Measurements from ENCODE around the gene KCNAB2. TPM values are rescaled to one million over a fixed set of nuclear protein-coding genes. Genes with fewer than 3 reads are reported as not detected.

The KCNAB2 gene
- total RNA-seq, 1 donor from 2014 or later, result 3.3 TPM

DNA sequence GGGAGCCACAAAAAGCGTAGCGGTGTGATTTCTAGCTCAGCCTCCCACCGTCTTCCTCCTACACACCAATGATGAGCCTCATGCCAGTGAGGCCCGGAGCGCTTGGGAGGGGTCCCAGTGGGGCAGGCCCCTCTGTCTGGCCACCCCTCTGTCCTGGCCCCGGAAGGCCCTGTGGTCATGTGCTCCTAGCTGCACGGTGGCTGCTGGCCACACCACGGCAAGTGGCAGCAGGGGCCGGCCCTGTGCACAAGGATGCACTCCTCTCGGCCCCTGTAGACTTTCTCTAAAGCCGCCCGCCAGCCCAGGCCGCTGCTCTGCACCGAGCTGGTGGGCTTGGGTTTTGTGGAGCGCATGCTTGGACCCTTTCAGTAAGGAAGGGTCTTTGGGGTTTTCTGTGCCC, 53.6 kb downstream of the KCNAB2 start:
- DNase-seq (ENCODE audit: low read depth), result no peak
- TF ChIP-seq, protein P1, sequence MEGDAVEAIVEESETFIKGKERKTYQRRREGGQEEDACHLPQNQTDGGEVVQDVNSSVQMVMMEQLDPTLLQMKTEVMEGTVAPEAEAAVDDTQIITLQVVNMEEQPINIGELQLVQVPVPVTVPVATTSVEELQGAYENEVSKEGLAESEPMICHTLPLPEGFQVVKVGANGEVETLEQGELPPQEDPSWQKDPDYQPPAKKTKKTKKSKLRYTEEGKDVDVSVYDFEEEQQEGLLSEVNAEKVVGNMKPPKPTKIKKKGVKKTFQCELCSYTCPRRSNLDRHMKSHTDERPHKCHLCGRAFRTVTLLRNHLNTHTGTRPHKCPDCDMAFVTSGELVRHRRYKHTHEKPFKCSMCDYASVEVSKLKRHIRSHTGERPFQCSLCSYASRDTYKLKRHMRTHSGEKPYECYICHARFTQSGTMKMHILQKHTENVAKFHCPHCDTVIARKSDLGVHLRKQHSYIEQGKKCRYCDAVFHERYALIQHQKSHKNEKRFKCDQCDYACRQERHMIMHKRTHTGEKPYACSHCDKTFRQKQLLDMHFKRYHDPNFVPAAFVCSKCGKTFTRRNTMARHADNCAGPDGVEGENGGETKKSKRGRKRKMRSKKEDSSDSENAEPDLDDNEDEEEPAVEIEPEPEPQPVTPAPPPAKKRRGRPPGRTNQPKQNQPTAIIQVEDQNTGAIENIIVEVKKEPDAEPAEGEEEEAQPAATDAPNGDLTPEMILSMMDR (conservative IDR thresholded peaks at IDR 0.05; ENCODE audit: low read depth, low read length), result no peak

DNA sequence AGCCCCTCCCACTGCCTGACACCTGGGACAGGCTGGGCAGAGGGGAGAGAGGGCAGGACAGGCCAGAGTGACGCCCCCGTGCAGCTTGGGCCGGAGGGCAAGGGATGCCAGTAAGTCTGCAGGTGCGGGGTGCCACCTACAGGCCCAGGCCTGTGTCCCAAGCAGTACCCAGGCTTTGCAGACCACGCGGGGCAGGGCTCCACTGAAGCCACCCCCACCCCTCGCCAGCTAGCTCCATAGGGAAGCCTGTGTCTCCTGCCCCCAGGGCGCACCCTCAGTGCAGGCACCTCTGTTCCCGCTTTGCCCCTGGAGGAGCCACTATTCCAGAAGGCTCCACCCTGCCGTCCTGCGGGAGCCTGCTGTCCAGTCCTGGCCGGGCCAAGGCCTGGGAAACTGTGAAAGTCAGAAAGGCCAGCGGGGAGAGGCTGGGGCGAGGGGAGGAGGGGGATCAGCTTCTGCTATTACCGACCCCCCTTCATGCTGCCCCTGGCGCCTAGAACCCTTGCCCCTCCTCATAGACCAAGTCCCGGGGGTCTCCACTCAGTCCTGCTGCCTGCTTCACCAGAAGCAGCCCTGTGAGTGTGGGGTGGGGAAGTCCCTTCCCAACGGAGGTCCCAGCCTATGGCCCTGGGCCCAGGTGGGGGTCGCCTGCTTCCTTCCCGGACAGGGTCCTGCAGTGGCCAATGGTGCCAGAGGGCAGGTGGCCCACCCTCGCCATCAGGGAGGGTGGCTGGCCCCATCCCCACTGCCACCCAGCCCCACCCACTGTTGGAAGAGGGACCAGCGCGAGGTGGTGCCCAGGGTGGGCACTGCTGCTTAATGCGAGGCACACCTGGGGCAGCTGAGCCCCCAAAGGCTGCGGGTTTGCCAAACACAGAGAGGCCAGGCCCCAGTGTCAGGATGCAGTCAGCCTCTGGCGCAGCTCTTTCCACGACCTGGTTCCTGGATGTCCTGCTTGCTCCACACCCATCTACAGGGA, 54.4 kb downstream of the KCNAB2 start:
- TF ChIP-seq, protein P1 (conservative IDR thresholded peaks at IDR 0.05; ENCODE audit: low read depth, low read length), result peak; percentile 24
- DNase-seq (ENCODE audit: low read depth), result no peak
- no peak overlapping the region for H3K4me3 ChIP-seq (ENCODE audit: low read depth, low read length)

More for the DNA sequence above, 53.6 kb downstream of the KCNAB2 start:
- no peak overlapping the region for H3K4me3 ChIP-seq (ENCODE audit: low read depth, low read length)

DNA sequence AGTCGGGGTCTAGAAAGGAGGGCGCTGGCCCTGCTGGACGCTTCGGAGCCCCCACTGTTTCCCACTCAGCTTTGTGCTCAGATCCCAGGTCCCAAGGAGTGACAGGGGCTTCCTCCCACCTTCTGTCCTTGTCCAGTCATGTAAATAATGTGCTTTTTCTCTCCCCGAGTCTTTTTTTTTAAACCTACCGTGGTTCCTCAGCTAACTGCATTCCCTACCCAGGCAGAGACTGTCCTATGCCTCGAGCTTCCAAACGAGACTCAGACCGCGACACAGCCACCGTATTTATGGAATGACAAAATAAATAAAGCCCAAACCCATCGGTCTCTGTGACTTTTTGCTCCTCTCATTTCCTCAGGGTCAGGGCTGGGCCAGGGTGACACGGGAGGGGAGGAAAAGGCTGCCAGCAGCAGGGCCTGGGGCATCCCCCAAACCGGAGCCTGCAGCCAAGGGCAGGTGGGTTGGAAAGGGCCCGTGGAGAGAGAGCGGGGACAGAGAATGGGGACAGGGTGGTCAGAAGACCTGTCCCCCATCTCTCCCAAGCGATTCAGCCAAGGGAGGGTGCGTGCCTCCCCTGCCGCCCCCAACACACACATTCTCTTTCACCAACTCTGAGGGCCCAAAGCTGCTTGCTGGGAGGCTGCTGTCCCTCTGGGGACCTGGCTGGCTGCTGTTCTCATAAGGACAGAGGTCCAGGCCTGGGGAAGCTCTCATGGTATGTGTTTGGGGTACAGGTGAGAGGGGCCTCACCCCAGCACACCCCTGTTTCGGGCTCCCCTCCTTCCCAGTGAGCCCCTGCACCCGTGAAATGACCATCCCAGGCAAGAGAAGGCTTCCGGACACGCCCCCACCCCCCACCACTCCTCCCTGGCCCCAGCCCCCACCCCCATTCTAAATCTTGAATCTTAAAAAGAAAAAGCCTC, 55.4 kb downstream of the KCNAB2 start:
- TF ChIP-seq, protein P1 (conservative IDR thresholded peaks at IDR 0.05; ENCODE audit: low read depth, low read length), result no peak
- DNase-seq (ENCODE audit: low read depth), result no peak
- no peak overlapping the region for H3K4me3 ChIP-seq (ENCODE audit: low read depth, low read length)

DNA sequence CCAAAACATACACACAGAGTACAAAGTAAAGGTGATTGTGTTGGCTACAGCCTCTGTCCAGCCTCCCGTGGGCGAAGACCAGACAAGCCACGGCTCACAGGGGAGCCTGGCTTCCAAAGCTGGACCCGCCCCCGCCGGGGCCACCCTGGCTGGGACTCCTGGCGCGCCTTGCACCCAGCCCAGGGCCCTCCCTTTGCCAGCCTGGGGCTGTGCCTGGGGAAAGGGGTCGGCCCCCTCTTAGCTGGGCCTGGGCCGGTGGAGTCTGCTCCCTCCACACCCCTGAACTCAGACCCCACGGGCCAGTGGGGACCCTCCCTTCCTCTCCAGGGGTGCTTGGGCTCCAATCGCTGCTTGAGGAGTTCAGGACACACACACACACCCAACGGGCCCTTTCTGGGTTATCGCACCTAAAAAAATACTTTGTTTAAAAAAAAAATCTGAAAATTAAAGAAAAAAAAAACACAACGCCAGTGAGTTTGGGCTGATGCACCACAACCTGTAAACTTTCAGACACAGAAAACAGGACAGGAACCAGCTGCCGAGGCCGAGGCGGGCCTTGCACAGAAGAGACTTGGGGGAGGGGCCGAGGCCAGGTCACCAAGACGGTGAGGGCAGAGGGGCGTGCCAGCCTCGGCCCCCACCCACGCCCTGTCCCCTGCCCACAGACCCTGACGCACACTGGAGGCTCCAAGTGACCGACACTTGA, 56.3 kb downstream of the KCNAB2 start:
- TF ChIP-seq, protein P1 (conservative IDR thresholded peaks at IDR 0.05; ENCODE audit: low read depth, low read length), result no peak
- no peak for DNase-seq (ENCODE audit: low read depth)
- no peak overlapping the region for H3K4me3 ChIP-seq (ENCODE audit: low read depth, low read length)

DNA sequence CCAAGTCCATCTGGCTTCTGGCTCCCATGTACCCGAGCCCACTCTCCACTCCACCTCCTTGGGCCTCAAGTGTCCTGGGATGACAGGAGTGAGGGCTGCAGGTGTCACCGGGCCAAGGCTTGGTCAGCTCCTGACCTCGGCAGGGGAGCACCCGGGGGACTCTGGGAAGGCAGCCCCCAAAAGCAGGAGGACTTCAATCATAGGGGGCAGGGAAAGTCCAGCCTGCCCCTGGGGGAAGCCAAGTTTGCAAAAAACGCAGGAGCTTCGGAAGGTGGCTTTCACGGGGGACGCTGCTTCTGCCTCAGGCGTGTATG, 56.8 kb downstream of the KCNAB2 start:
- no peak for DNase-seq (ENCODE audit: low read depth)
- no peak overlapping the region for H3K4me3 ChIP-seq (ENCODE audit: low read depth, low read length)
- TF ChIP-seq, protein P1 (conservative IDR thresholded peaks at IDR 0.05; ENCODE audit: low read depth, low read length), result no peak

DNA sequence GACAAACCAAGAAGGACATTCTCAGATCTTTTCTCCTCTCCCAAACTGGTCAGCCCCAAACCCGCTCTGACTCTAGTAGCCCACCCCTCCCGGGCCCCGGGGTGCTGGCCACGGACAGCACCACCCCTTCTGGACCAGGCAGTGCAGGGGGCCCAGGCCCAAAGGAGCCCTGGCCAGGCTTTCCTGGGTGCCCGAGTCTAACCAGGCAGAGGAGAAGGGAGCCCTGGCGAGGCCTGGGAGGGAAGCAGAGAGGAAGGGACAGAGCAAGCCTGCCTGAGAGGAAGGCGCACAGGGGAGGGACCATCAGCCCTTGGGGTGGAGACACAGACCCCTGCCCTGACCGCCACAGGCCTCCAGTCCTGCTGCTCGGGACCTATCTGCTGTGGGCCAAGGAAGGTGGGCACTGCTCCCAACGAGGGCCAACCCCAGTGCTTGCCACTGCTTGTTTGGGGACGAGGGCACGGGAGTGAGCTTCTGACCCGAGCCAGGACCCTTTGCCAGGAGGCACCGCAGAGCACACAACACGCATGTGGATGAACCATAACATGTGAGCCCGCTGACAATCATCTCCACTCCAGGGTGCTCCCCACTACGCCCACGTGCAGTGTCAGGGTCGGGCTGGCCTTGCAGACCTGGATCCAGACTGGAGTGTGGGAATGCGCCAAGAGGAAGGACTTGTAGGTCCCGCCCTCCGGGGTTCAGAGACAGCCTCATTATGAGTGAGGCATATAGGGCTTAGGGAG, 57.6 kb downstream of the KCNAB2 start:
- DNase-seq (ENCODE audit: low read depth), result no peak
- TF ChIP-seq, protein P1 (conservative IDR thresholded peaks at IDR 0.05; ENCODE audit: low read depth, low read length), result no peak
- H3K4me3 ChIP-seq (ENCODE audit: low read depth, low read length), result no peak overlapping the region

All from epithelial cell of proximal tubule (primary cell).